Iris pigment epithelial cell (primary cell): ENCODE data around the gene ARV1.
"Not testable (repeated sequence)": the region's sequence is repeated elsewhere in the genome, so short reads cannot be mapped to it uniquely, and the experiment has no call there.

Experiments used
- DNase-seq: peaks from one replicate; pipeline ENCODE4 v3.0.0-alpha.2; 2011; ENCODE audit warnings: low read depth

Gene ARV1

GRCh38 chr1:231019711-231020110 lies 40.8 kb downstream of the ARV1 start:
- no peak for DNase-seq

DNA sequence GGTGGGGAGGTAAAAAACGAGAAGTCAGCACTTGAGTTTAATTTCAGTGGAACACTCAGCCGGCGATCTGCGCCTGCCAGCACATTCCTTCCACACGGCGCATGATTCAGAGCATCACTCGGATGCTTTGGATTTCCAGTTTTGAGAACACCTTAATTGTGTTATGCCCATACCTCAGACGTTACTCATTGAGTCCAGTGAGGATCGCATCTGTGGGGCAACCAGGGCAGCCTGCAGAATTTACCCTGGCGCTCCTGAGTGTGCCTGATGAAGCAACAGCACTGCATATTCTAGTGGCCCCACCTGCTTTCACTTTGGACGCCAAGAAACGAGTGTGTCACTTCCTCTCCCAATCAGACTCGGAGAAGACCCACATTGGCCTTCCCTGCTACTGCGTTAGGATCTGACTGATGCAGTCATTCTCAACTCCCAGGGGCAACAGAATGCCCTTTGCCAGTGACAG lies 41.3 kb downstream of the ARV1 start:
- peak; percentile 92 for DNase-seq

GRCh38 chr1:231020816-231021215 lies 41.9 kb downstream of the ARV1 start:
- DNase-seq: peak; percentile 97

DNA sequence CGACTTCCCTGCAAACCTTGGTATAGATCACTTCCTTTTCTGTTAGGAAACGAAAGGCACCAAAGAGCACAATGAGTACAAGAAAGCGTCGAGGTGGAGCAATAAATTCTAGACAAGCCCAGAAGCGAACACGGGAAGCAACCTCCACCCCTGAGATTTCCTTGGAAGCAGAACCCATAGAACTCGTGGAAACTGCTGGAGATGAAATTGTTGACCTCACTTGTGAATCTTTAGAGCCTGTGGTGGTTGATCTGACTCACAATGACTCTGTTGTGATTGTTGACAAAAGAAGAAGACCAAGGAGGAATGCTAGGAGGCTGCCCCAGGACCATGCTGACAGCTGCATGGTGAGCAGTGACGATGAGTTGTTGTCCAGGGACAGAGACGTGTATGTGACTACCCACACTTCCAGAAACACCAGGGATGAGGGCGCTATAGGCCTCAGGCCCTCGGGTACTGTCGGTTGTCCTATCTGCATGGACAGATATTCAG lies 42.7 kb downstream of the ARV1 start:
- DNase-seq: peak; percentile 88

DNA sequence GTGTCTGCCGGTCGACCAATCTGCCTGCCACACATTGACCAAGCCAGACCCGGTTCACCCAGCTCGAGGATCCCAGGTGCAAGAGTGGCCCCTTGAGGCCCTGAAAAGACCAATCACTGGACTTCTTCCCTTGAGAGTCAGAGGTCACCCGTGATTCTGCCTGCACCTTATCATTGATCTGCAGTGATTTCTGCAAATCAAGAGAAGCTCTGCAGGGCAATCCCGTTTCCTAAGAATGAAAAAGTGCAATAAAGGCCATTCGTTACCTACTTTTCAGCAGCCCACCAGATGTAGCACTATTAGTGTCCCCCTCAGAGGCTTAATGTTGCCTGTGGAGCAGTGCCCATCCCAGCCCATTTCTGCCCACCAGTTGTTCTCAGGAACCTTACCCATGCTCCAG lies 43.6 kb downstream of the ARV1 start:
- not testable (repeated sequence) for DNase-seq

- DNase-seq: no peak
Observed at GRCh38 chr1:231023150-231023549, 44.3 kb downstream of the ARV1 start.

DNA sequence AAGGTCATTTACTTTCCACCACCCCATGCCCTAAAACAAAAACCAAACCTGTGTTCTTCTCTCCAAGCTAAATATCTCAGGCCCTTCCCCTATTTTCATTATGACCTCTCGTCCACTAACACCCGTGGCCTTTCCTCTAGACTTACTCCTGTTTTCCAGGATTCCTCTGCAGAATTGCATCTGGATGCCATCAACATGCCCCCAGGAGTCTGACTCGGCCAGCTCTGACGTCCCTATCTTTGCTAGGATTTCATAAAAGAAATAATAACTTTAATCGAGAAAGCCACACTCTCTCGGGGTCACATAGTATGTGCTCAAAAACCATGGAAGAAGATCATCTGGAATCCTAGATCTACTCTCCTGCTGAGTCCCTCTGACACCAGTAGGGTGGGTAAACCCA lies 47.7 kb downstream of the ARV1 start:
- no peak for DNase-seq

DNA sequence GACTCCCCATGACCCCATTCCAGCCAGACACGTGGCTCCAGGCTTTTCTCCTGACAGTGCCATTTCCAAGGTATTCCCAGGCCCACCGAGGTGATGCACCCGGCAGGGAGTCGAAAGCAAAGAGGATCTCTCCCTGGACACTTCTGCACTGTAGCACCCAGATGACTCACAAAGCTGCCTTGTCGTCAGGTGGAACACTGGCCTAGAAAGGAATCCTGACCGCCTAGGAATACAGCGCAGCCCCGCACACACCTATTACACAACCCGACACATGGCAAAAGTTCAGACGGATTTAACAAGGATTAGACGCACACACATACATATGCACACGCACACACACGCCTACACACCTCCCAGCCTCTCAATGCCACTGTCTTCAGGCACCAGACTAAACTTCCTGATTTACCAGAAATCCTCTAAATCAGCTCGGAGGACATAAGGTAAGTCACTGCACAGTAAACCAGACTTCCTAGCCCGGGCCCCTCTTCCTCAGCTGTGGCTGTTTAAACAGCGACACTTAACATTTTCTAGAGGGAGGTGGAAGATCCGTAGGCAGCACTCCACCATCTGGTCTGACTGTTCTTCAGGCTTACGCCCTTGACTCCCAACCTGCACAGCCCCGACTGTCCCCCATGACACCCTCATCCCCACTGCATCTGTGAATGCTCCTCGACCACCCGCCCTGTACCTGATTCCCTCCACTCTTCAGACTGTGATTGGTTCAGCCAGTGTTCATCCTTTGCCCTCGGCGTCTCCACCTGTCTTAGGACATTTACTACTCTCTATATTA lies 48.4 kb downstream of the ARV1 start:
- DNase-seq: peak; percentile 92

- DNase-seq: no peak
Observed at GRCh38 chr1:231027971-231028370, 49.1 kb downstream of the ARV1 start.

GRCh38 chr1:231028682-231029081 lies 49.8 kb downstream of the ARV1 start:
- DNase-seq: no peak

- not testable (repeated sequence) for DNase-seq
Observed at GRCh38 chr1:231029247-231029646, 50.4 kb downstream of the ARV1 start.

- DNase-seq: no peak
Observed at GRCh38 chr1:231029841-231030240, 50.9 kb downstream of the ARV1 start.

GRCh38 chr1:231032963-231033362 lies 54.1 kb downstream of the ARV1 start:
- no peak for DNase-seq

- DNase-seq: no peak
Observed at GRCh38 chr1:231035799-231036198, 56.9 kb downstream of the ARV1 start.

- peak; percentile 83 for DNase-seq
Observed at GRCh38 chr1:231036416-231036815, 57.5 kb downstream of the ARV1 start.

DNA sequence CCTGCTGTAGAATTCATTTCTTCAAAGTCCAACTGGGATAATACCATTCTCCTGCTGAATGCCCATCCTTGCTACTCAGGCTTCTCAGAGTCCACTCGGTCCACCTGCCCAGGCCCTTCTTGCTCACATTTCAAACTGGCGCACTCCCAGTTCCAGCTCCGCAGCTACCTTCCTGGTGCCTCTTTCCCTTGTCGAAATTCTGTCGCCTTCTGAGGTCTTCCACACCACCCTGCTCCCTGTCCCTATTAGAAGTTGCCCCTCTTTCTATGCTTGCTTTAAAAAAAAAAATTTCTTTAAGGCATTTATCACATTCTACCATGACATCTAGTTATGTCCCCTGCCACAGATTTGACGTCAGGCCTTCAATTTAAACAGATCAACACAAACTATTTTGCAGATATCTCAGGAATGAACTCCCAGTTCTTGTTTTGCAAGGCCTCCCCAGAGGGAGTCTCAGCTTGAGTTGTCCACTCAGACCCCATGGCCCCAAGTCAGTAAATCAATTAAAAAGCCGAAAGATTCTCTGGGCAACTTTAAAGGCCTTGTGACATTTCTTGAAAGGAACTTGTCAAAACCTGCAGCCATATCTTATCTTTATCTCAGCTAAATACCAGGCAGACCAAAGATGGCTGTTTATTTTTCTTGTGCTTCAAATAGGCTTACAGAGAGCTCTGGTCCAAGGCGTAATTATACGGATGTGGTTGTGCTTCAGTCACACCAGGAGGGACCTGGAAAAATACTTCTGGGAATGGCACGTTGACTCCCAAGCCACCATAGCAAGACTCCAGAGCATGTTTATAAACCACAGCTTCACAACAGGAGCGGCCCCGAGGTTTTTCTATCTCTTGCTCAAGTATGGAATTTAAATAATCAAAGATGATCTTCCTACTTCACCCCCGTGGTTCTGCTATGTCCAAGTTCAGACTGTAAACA lies 59.0 kb downstream of the ARV1 start:
- peak; percentile 63 for DNase-seq

DNA sequence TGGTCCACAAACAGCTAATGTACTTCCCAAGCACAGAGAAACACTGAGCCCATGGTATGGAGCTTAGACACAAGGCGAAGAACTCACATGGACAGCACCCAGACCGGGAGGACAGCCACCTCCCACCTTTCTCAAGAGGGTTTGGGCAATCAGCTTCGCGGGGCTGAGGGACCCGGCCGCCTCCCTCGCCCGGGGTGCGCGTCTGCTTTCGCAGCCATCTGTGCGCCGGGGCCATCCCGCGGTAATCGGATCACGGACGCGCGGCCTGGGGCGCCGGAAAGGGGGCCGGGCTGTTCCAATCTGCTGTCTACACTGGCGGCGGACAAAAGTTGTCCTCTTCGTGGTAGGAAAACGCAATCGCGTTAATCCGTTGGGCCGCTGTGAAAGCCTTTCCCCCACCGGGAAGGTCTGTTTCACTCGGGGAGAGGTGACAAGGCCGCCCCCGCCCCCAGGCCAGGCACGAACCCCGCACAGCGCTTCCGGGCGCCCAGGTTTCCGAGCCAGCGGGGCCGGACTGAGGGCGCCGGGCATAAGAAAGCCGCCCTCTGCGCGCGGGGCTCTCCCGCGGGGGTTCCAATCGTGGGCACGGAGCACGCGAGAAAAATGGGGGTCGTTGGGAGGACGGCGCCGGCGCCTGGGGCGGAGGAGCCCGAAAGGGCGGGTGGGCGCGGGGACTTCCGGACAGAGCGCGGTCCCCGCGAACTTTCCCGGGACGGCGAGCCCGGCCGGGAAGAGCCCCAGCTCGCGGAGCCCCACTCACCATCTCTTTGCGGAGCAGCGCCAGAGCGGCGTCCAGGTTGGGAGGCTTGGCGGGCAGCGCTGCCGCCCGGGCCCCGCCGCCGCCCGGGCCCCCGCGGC lies 60.5 kb downstream of the ARV1 start:
- DNase-seq: peak; percentile 68

DNA sequence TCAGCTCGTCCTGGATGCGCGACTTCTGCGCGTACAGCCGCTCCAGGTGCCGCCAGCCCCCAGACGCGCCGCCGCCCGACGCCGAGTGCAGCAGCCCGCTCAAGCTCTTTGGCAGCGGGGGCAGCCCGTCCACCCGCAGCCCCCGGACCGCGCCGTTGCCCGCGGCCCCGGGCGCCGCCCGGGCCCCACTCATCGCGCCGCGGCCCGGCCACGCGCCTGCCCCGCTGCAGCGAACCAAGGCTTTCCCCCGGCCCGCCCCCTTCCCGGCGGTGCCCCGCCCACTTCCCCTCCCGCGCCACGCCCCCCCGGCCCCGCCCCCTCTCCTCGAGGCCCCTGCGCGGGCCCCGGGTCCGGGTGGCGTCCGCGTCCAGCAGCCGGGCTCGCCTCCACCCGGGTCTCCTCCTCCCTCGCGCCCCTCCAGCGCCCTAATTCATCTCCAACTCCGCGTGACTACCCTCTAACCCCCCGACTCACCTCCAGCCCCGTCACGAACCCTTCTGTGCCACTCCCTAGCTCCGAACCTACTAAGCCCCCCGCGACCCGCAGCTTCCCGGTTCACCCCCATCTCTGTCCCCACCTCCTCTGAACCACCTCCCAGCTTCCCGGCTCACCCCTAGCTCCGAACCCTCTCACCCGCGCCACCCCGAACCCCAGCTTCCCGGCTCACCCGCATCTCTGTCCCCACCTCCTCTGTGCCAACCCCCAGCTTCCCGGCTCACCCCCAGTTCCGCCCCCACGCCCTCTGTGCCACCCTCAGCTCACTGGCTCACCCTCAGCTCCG lies 61.3 kb downstream of the ARV1 start, which contains the start of gene FAM89A:
Gene FAM89A, minus strand, starts transcription at position 236 of the 781 bp plus-strand sequence. Its CDS starts 43 bp downstream, at position 193.
- peak; percentile 48 for DNase-seq

GRCh38 chr1:231040800-231041718 lies 62.2 kb downstream of the ARV1 start:
- DNase-seq: no peak
